ENCODE measurements around the gene AP2S1. TPM values are rescaled to one million over a fixed set of nuclear protein-coding genes. Genes with fewer than 3 reads are reported as not detected.
A peak's percentile ranks its signal among the peaks of the same experiment; 100 is the strongest.
"Not testable (repeated sequence)": the region's sequence is repeated elsewhere in the genome, so short reads cannot be mapped to it uniquely, and the experiment has no call there.

Gene AP2S1
- total and polyA plus RNA-seq, 2 donors: 43.5 to 117 TPM

- DNase-seq (ENCODE audit: extremely low spot score): no peak
- Histone ChIP-seq H3K4me3 (ENCODE audit: low read depth, low read length) (no peak overlapping the region), H3K27ac (ENCODE audit: low read depth) (no peak overlapping the region), H3K4me1 (ENCODE audit: insufficient read depth) (no peaks in the 10 kb centered on the region), H3K36me3 (ENCODE audit: insufficient read depth) (no peaks in the 10 kb centered on the region)
- 86% methylated on average over 11 of the region's 11 CpGs for WGBS
Measured at GRCh38 chr19:46842791-46843190, 7.9 kb downstream of the AP2S1 start.

- WGBS: 55% methylated on average over 12 of the region's 12 CpGs
- no peaks in the 10 kb centered on the region for H3K4me1 ChIP-seq (ENCODE audit: insufficient read depth)
- DNase-seq (ENCODE audit: extremely low spot score): no peak
Measured at GRCh38 chr19:46841458-46842083, 9.1 kb downstream of the AP2S1 start.

GRCh38 chr19:46840498-46840942, 10.1 kb downstream of the AP2S1 start:
- 17% methylated on average over 13 of the region's 13 CpGs for WGBS
- peak overlapping the region; percentile 57 for H3K27ac ChIP-seq (ENCODE audit: low read depth)

More at GRCh38 chr19:46841458-46842083, 9.1 kb downstream of the AP2S1 start:
- no peaks in the 10 kb centered on the region for H3K36me3 ChIP-seq (ENCODE audit: insufficient read depth)
- no peak overlapping the region for H3K27ac ChIP-seq (ENCODE audit: low read depth)
- no peak overlapping the region for H3K4me3 ChIP-seq (ENCODE audit: low read depth, low read length)

GRCh38 chr19:46839752-46840497, 10.7 kb downstream of the AP2S1 start:
- H3K27ac ChIP-seq (ENCODE audit: low read depth): peak overlapping the region; percentile 57
- no peaks in the 10 kb centered on the region for H3K4me1 ChIP-seq (ENCODE audit: insufficient read depth)
- WGBS: 77% methylated on average over 12 of the region's 12 CpGs
- DNase-seq (ENCODE audit: extremely low spot score): peak; percentile 53
- H3K36me3 ChIP-seq (ENCODE audit: insufficient read depth): no peaks in the 10 kb centered on the region
- no peak overlapping the region for H3K4me3 ChIP-seq (ENCODE audit: low read depth, low read length)

More at GRCh38 chr19:46840498-46840942, 10.1 kb downstream of the AP2S1 start:
- no peaks in the 10 kb centered on the region for H3K36me3 ChIP-seq (ENCODE audit: insufficient read depth)
- no peaks in the 10 kb centered on the region for H3K4me1 ChIP-seq (ENCODE audit: insufficient read depth)
- no peak for DNase-seq (ENCODE audit: extremely low spot score)
- H3K4me3 ChIP-seq (ENCODE audit: low read depth, low read length): no peak overlapping the region

GRCh38 chr19:46838160-46838559, 12.5 kb downstream of the AP2S1 start:
- no peak for DNase-seq (ENCODE audit: extremely low spot score)
- Histone ChIP-seq H3K27ac (ENCODE audit: low read depth) (no peak overlapping the region), H3K4me3 (ENCODE audit: low read depth, low read length) (no peak overlapping the region), H3K36me3 (ENCODE audit: insufficient read depth) (no peaks in the 10 kb centered on the region), H3K4me1 (ENCODE audit: insufficient read depth) (no peaks in the 10 kb centered on the region)
- WGBS: 73% methylated on average over 20 of the region's 20 CpGs

- H3K4me1 ChIP-seq (ENCODE audit: insufficient read depth): no peaks in the 10 kb centered on the region
- WGBS: 99% methylated on average over 6 of the region's 6 CpGs
Measured at GRCh38 chr19:46834984-46835383, 15.7 kb downstream of the AP2S1 start.

GRCh38 chr19:46834121-46834520, 16.5 kb downstream of the AP2S1 start:
- Histone ChIP-seq H3K27ac (ENCODE audit: low read depth) (no peak overlapping the region), H3K4me3 (ENCODE audit: low read depth, low read length) (no peak overlapping the region), H3K4me1 (ENCODE audit: insufficient read depth) (no peaks in the 10 kb centered on the region), H3K36me3 (ENCODE audit: insufficient read depth) (no peaks in the 10 kb centered on the region)
- no peak for DNase-seq (ENCODE audit: extremely low spot score)
- 84% methylated on average over 5 of the region's 5 CpGs for whole genome bisulfite sequencing

More at GRCh38 chr19:46834984-46835383, 15.7 kb downstream of the AP2S1 start:
- Histone ChIP-seq H3K27ac (ENCODE audit: low read depth) (no peak overlapping the region), H3K36me3 (ENCODE audit: insufficient read depth) (no peaks in the 10 kb centered on the region), H3K4me3 (ENCODE audit: low read depth, low read length) (no peak overlapping the region)
- DNase-seq (ENCODE audit: extremely low spot score): no peak

GRCh38 chr19:46830864-46831263, 19.8 kb downstream of the AP2S1 start:
- H3K27ac ChIP-seq (ENCODE audit: low read depth): no peak overlapping the region

DNA sequence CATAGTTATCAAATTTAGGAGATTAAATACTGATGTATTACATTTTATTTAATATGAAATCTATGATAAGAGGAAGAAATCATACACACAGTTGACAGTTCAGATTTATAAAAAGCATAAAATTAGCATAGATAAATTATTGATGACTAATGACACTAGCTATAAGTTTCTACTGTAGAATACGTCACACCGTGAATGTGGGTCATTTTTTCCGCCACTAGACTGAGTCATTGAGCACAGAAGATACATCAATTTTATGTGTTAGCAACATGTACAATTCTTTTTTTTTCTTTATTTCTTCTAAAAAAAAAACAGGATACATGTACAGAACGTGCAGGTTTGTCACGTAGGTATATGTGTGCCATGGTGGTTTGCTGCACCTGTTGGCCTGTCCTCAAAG, 22.2 kb downstream of the AP2S1 start:
- H3K36me3 ChIP-seq (ENCODE audit: insufficient read depth): no peaks in the 10 kb centered on the region
- no peak overlapping the region for H3K27ac ChIP-seq (ENCODE audit: low read depth)
- WGBS: 76% methylated on average over 5 of the region's 5 CpGs
- no peak overlapping the region for H3K4me3 ChIP-seq (ENCODE audit: low read depth, low read length)
- H3K4me1 ChIP-seq (ENCODE audit: insufficient read depth): no peaks in the 10 kb centered on the region
- DNase-seq (ENCODE audit: extremely low spot score): no peak

More at GRCh38 chr19:46830864-46831263, 19.8 kb downstream of the AP2S1 start:
- Histone ChIP-seq H3K4me3 (ENCODE audit: low read depth, low read length) (no peak overlapping the region), H3K4me1 (ENCODE audit: insufficient read depth) (no peaks in the 10 kb centered on the region), H3K36me3 (ENCODE audit: insufficient read depth) (no peaks in the 10 kb centered on the region)
- no peak for DNase-seq (ENCODE audit: extremely low spot score)
- 92% methylated on average over 2 of the region's 2 CpGs for WGBS

GRCh38 chr19:46825731-46826055, 25.0 kb downstream of the AP2S1 start:
- WGBS: 85% methylated on average over 5 of the region's 5 CpGs
- Histone ChIP-seq H3K4me1 (ENCODE audit: insufficient read depth) (no peaks in the 10 kb centered on the region), H3K27ac (ENCODE audit: low read depth) (no peak overlapping the region), H3K4me3 (ENCODE audit: low read depth, low read length) (no peak overlapping the region), H3K36me3 (ENCODE audit: insufficient read depth) (no peaks in the 10 kb centered on the region)
- no peak for DNase-seq (ENCODE audit: extremely low spot score)

- H3K4me1 ChIP-seq (ENCODE audit: insufficient read depth): no peaks in the 10 kb centered on the region
- H3K4me3 ChIP-seq (ENCODE audit: low read depth, low read length): no peak overlapping the region
- H3K36me3 ChIP-seq (ENCODE audit: insufficient read depth): no peaks in the 10 kb centered on the region
- H3K27ac ChIP-seq (ENCODE audit: low read depth): no peak overlapping the region
- DNase-seq (ENCODE audit: extremely low spot score): no peak
- 89% methylated on average over 21 of the region's 21 CpGs for WGBS
Measured at GRCh38 chr19:46824890-46825730, 25.5 kb downstream of the AP2S1 start.

DNA sequence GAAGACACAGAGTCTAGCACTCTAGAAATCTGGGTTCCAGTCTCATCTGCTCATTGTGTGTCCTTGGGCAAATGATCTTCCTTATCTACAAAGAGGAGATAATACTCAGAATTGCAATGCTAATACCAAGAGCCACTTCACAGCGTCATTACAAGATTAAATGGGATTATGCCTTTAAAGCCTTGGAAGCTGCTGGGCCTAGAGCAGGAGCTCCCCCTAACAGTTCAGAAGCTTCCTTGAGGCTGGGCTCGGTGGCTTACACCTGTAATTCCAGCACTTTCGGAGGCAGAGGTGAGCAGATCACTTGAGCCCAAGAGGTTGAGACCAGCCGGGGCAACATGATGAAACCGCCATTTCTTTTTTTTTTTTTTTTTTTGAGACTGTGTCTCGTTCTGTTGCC, 27.6 kb downstream of the AP2S1 start:
- DNase-seq (ENCODE audit: extremely low spot score): no peak
- Histone ChIP-seq H3K4me1 (ENCODE audit: insufficient read depth) (no peaks in the 10 kb centered on the region), H3K4me3 (ENCODE audit: low read depth, low read length) (no peak overlapping the region), H3K27ac (ENCODE audit: low read depth) (no peak overlapping the region), H3K36me3 (ENCODE audit: insufficient read depth) (no peaks in the 10 kb centered on the region)
- 90% methylated on average over 6 of the region's 6 CpGs for WGBS

DNA sequence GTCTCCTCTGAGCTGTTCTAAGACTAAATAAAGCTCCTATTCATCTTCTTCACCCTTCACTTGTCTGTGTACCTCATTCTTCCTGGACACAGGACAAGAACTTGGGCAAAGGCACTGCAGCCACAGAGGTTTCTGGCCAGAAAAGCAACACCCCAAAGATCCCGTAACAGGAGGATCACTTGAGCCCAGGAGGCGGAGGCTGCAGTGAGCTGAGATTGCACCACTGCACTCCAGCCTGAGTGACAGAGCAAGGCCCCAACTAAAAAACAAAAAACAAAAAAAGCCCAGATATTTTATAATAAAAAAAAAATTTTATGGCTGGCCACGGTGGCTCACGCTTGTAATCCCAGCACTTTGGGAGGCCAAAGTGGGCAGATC, 28.2 kb downstream of the AP2S1 start:
- not testable (repeated sequence) for H3K4me1 ChIP-seq (ENCODE audit: insufficient read depth); H3K27ac ChIP-seq (ENCODE audit: low read depth); H3K36me3 ChIP-seq (ENCODE audit: insufficient read depth); H3K4me3 ChIP-seq (ENCODE audit: low read depth, low read length); DNase-seq (ENCODE audit: extremely low spot score)
- WGBS: 84% methylated on average over 4 of the region's 4 CpGs
